CD4-positive, CD25-positive, alpha-beta regulatory T cell (primary cell): Measurements from ENCODE around the gene TEX19. TPM values are rescaled to one million over a fixed set of nuclear protein-coding genes. Genes with fewer than 3 reads are reported as not detected.

Source experiments
- ATAC-seq, 2 donors: fragments of 150-1000 bp; cut with Tn5 transposase; one replicate each; pipeline ENCODE4 v1.10.0; 2021; ENCODE audit warnings: low read depth in 2 of 2, moderate number of reproducible peaks in 2 of 2, moderate library complexity in 1 of 2
- DNase-seq, 3 donors: peaks; one replicate each; pipeline versions ENCODE4 v3.0.0 to v3.0.0-alpha.2; 2012 to 2022; ENCODE audit warnings: mixed read lengths in 1 of 3
- H3K27ac ChIP-seq: one replicate; pipeline ENCODE4 v1.7.0; 2013; ENCODE audit warnings: mild to moderate bottlenecking, low read length; ENCODE audit not compliant: insufficient read depth, poor library complexity, severe bottlenecking
- H3K27me3 ChIP-seq: one replicate; pipeline ENCODE4 v1.7.0; 2013; ENCODE audit warnings: low read length; ENCODE audit not compliant: control insufficient read depth, insufficient read depth
- H3K36me3 ChIP-seq: one replicate; pipeline ENCODE4 v1.7.0; 2013; ENCODE audit warnings: mild to moderate bottlenecking, low read length, moderate library complexity; ENCODE audit not compliant: control insufficient read depth, insufficient read depth
- H3K4me1 ChIP-seq: 2 replicates; pipeline ENCODE4 v1.7.0; 2013; ENCODE audit warnings: mild to moderate bottlenecking, low read length; ENCODE audit not compliant: insufficient read depth, control insufficient read depth, poor library complexity, severe bottlenecking
- H3K4me3 ChIP-seq: one replicate; pipeline ENCODE4 v1.7.0; 2013; ENCODE audit warnings: low read depth, mild to moderate bottlenecking, low read length, moderate library complexity
- H3K9me3 ChIP-seq, 2 experiments: 1 replicate in 1 of 2; 2 replicates in 1 of 2; pipeline ENCODE4 v1.7.0; 2013; ENCODE audit warnings: low read length in 2 of 2, mild to moderate bottlenecking in 1 of 2, moderate library complexity in 1 of 2; ENCODE audit not compliant: control insufficient read depth in 2 of 2
- H3K27ac Mint-ChIP-seq, 3 donors: one replicate each; pipeline ENCODE4 v1.8.0; 2020 to 2022; ENCODE audit warnings: mild to moderate bottlenecking in 3 of 3, mixed read lengths in 3 of 3, moderate library complexity in 2 of 3
- H3K27me3 Mint-ChIP-seq: one replicate; pipeline ENCODE4 v1.8.0; 2022; ENCODE audit warnings: mild to moderate bottlenecking, mixed read lengths
- H3K36me3 Mint-ChIP-seq: one replicate; pipeline ENCODE4 v1.8.0; 2020; ENCODE audit warnings: mixed read lengths
- H3K4me1 Mint-ChIP-seq, 4 donors: one replicate each; pipeline ENCODE4 v1.8.0; 2020 to 2022; ENCODE audit warnings: mixed read lengths in 4 of 4, mild to moderate bottlenecking in 1 of 4
- H3K4me3 Mint-ChIP-seq, 4 donors: one replicate each; pipeline ENCODE4 v1.8.0; 2020 to 2022; ENCODE audit warnings: mild to moderate bottlenecking in 4 of 4, mixed read lengths in 4 of 4, moderate library complexity in 3 of 4
- H3K9me3 Mint-ChIP-seq, 7 donors: one replicate each; pipeline ENCODE4 v1.8.0; 2020 to 2022; ENCODE audit warnings: mixed read lengths in 7 of 7, mild to moderate bottlenecking in 3 of 7, moderate library complexity in 2 of 7
- polyA plus RNA-seq, 4 donors: library from polyadenylated mRNA; unstranded; fragments of 300-500 nt; fragmentation: Illumina TruSeq; gene quantifications; one replicate each; pipeline ENCODE4 v1.2.3, GENCODE V29; 2021
- total RNA-seq: library from RNA; stranded (reverse); gene quantifications from one replicate; pipeline ENCODE4 v1.2.3, GENCODE V29; 2022

The TEX19 gene
- total and polyA plus RNA-seq, 5 donors from 2014 or later = not detected

GRCh38 chr17:82338858-82339633 lies 20.0 kb upstream of the TEX19 start:
- H3K4me3 ChIP-seq = no peak overlapping the region
- H3K36me3 ChIP-seq = no peaks in the 10 kb centered on the region
- H3K27me3 Mint-ChIP-seq = peaks cover 38% of the 10 kb centered on the region
- no peaks in the 10 kb centered on the region for H3K9me3 Mint-ChIP-seq
- peaks cover 14% of the 10 kb centered on the region for H3K4me1 ChIP-seq
- H3K36me3 Mint-ChIP-seq = no peaks in the 10 kb centered on the region
- H3K4me3 Mint-ChIP-seq = peak overlapping the region in 1 of 4 donors; percentile 24
- no peak overlapping the region for H3K27ac ChIP-seq
- H3K4me1 Mint-ChIP-seq = peaks cover 0 to 25% (median 9%) of the 10 kb centered on the region in 4 donors
- H3K27me3 ChIP-seq = no peaks in the 10 kb centered on the region
- DNase-seq (no peak), ATAC-seq (no peak)
- H3K27ac Mint-ChIP-seq = no peak overlapping the region
- no peaks in the 10 kb centered on the region for H3K9me3 ChIP-seq

- no peaks in the 10 kb centered on the region for H3K36me3 ChIP-seq
- H3K9me3 Mint-ChIP-seq = no peaks in the 10 kb centered on the region
- no peak for DNase-seq
- H3K4me1 Mint-ChIP-seq = peaks cover 0 to 17% (median 8%) of the 10 kb centered on the region in 4 donors
- no peaks in the 10 kb centered on the region for H3K36me3 Mint-ChIP-seq
- H3K27me3 ChIP-seq = no peaks in the 10 kb centered on the region
- peak overlapping the region in 1 of 4 donors; percentile 24 for H3K4me3 Mint-ChIP-seq
- ATAC-seq = no peak
- H3K27ac Mint-ChIP-seq = no peak overlapping the region
- peaks cover 31% of the 10 kb centered on the region for H3K27me3 Mint-ChIP-seq
- peaks cover 5% of the 10 kb centered on the region for H3K4me1 ChIP-seq
- H3K4me3 ChIP-seq = no peak overlapping the region
- no peaks in the 10 kb centered on the region for H3K9me3 ChIP-seq
- H3K27ac ChIP-seq = no peak overlapping the region
These were observed 19.1 kb upstream of the TEX19 start for GRCh38 chr17:82339634-82340580.

- Mint-ChIP-seq H3K27me3 (peaks cover 19% of the 10 kb centered on the region), H3K27ac (no peak overlapping the region), H3K4me3 (no peak overlapping the region), H3K4me1 (peaks cover 0 to 16% (median 5%) of the 10 kb centered on the region in 4 donors), H3K9me3 (no peaks in the 10 kb centered on the region), H3K36me3 (no peaks in the 10 kb centered on the region)
- ATAC-seq (no peak), DNase-seq (no peak)
- H3K27me3 ChIP-seq = no peaks in the 10 kb centered on the region
- H3K9me3 ChIP-seq = no peaks in the 10 kb centered on the region
- no peak overlapping the region for H3K27ac ChIP-seq
- H3K4me1 ChIP-seq = peaks cover 6% of the 10 kb centered on the region
- no peak overlapping the region for H3K4me3 ChIP-seq
- no peaks in the 10 kb centered on the region for H3K36me3 ChIP-seq
These were observed 16.5 kb upstream of the TEX19 start for GRCh38 chr17:82342361-82343079.

DNA sequence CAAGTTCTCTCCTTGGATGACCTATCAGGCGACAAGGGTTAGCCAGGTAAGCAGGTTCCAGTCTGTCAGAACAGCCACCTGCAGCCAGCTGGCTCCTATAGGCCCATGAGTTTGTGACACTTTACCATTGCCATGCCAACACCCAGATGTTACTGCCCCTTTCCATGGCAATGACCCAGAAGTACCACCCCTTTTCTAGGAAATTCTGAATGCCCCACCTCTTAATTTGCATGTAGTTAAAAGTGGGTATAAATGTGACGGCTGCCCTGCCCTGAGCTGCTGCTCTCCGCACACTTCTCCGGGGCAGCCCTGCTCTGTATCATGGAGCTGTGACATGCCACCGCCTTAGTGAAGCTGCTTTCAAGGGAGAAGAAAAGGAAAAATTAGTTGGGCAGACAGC lies 15.5 kb upstream of the TEX19 start:
- Mint-ChIP-seq H3K9me3 (no peaks in the 10 kb centered on the region), H3K27ac (peak overlapping the region in 2 of 3 donors; percentile 35 to 62)

GRCh38 chr17:82344175-82344907 lies 14.7 kb upstream of the TEX19 start:
- H3K27ac Mint-ChIP-seq = no peak overlapping the region
- no peak overlapping the region for H3K4me3 ChIP-seq
- DNase-seq = no peak
- no peak for ATAC-seq
- peaks cover 16% of the 10 kb centered on the region for H3K27me3 Mint-ChIP-seq
- H3K4me1 ChIP-seq = peaks cover 6% of the 10 kb centered on the region
- no peaks in the 10 kb centered on the region for H3K9me3 Mint-ChIP-seq
- no peaks in the 10 kb centered on the region for H3K27me3 ChIP-seq
- no peaks in the 10 kb centered on the region for H3K36me3 Mint-ChIP-seq
- H3K27ac ChIP-seq = no peak overlapping the region
- H3K36me3 ChIP-seq = no peaks in the 10 kb centered on the region
- H3K9me3 ChIP-seq = no peaks in the 10 kb centered on the region
- H3K4me1 Mint-ChIP-seq = peaks cover 0 to 8% (median 5%) of the 10 kb centered on the region in 4 donors
- H3K4me3 Mint-ChIP-seq = no peak overlapping the region

More for the DNA sequence above, 15.5 kb upstream of the TEX19 start:
- no peak overlapping the region for H3K4me3 ChIP-seq
- H3K27me3 ChIP-seq = no peaks in the 10 kb centered on the region
- peaks cover 6% of the 10 kb centered on the region for H3K4me1 ChIP-seq
- no peak overlapping the region for H3K4me3 Mint-ChIP-seq
- no peaks in the 10 kb centered on the region for H3K36me3 ChIP-seq
- no peak overlapping the region for H3K27ac ChIP-seq
- H3K4me1 Mint-ChIP-seq = peaks cover 0 to 14% (median 5%) of the 10 kb centered on the region in 4 donors
- DNase-seq = no peak
- no peak for ATAC-seq
- H3K9me3 ChIP-seq = no peaks in the 10 kb centered on the region
- peaks cover 13% of the 10 kb centered on the region for H3K27me3 Mint-ChIP-seq
- H3K36me3 Mint-ChIP-seq = no peaks in the 10 kb centered on the region

DNA sequence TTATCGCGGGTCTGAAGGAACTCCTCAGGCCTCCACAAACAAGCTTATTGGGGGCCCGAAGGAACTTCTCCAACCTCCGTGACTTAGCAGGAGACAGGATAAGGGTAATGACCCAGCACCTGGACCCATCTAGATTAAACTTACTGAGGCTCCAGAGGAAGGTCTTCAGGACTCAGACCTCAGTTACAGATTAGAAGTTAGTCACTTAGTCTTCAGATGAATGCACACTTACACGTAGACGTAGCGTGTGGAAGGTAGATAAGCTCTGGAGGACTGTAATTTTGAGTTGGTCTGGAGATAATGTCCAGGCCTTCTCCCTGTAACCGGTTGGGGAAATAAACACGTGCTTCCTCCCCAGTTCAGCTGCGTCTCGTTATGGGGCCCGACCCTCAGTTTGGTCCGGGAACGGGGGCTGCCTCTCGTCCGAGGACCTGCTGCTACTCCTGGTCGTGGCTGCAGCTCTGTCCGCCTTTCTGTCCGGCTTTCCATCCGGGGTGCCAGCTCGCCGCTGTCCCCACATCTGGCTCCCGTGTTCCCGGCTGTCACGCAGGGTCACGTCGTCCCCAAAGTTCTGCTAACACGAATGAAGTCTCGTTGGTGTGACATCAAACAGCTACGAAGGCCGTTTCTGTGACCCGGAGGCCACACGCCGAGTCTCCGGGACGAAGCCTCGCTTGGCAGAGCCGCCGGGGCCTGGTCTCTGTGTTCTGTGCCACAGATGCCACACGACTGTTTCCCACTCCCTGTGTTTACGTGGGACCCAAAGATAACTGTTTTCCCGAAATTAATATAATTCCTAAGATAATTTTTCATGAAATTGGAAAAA lies 13.7 kb upstream of the TEX19 start:
- Histone ChIP-seq H3K27me3 (no peaks in the 10 kb centered on the region), H3K4me1 (peaks cover 6% of the 10 kb centered on the region), H3K9me3 (no peaks in the 10 kb centered on the region), H3K36me3 (no peaks in the 10 kb centered on the region), H3K27ac (no peak overlapping the region), H3K4me3 (no peak overlapping the region)
- Mint-ChIP-seq H3K4me3 (no peak overlapping the region), H3K36me3 (no peaks in the 10 kb centered on the region), H3K9me3 (no peaks in the 10 kb centered on the region), H3K4me1 (peaks cover 0 to 8% (median 5%) of the 10 kb centered on the region in 4 donors), H3K27me3 (peaks cover 18% of the 10 kb centered on the region), H3K27ac (no peak overlapping the region)
- DNase-seq (no peak), ATAC-seq (no peak)
